ENCODE data around the gene SLC40A1. TPM values are rescaled to one million over a fixed set of nuclear protein-coding genes. Genes with fewer than 3 reads are reported as not detected.

SLC40A1 gene
- total RNA-seq, 2 donors from 2014 or later, result 43.6 to 183 TPM

DNA sequence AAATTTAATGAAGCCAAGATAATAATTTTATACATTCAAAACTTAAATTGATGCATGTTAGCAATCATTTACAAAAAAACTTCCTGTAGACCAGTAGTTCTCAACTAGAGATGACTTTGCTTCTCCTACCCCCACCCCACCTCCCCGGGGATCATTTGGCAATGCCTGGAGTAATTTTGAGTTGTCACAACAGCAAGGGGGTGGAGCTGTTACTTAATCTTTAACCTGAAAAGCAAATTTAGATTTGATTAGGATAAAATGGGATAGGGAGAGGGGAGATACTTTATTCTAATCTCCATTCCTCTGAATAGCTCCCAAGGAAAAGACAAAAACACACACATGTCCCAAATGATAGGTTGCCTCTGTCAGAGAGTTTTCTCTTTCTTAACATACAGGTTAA is 4.2 kb downstream of the SLC40A1 start:
- no peak overlapping the region for H3K9ac ChIP-seq (ENCODE audit: low read depth in 2 of 2, low read length in 2 of 2)
- H3K9me3 ChIP-seq, result no peaks in the 10 kb centered on the region
- no peak overlapping the region for H3K27ac ChIP-seq
- H3K4me3 ChIP-seq, result no peak overlapping the region
- no peaks in the 10 kb centered on the region for H3K36me3 ChIP-seq
- no peak for TF ChIP-seq CTCF (IDR thresholded peaks at IDR 0.05)
- peaks cover 5% of the 10 kb centered on the region for H3K4me1 ChIP-seq
- intact Hi-C loops (cut with DNase I), result no loop called here
- DNase-seq, result no peak
- no peaks in the 10 kb centered on the region for H3K27me3 ChIP-seq

DNA sequence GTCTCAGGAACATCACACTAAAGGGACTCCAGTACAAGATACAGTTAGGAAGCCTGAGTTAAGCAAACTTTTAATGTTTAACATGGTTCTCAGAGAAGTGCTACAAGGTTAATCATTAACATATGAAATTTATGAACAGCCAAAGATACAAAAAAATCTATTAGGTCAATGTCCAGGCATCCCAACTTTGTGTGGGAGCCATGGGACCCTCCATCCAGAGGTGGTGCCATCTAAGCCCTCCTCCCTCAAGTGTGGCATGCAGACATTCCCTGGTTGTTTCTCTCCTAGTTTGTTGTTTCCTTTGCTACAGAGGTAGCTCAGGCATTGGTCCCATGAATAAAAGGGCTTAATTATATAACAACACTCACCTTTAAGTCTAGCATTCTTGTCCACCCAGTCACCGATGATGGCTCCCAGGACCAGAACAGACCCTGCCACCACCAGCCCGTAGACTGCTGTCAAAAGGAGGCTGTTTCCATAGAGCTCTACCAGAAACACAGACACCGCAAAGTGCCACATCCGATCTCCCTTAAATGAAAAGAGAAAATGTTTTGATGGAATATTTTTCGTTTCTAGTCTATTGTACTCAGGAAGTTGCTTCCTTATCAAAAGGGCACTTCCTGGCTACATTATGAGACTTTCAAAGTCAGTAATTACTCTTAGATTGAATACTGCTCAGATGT is 5.7 kb downstream of the SLC40A1 start:
- Histone ChIP-seq H3K9ac (ENCODE audit: low read depth in 2 of 2, low read length in 2 of 2) (no peak overlapping the region), H3K9me3 (no peaks in the 10 kb centered on the region), H3K27me3 (no peaks in the 10 kb centered on the region), H3K4me1 (peaks cover 5% of the 10 kb centered on the region), H3K36me3 (no peaks in the 10 kb centered on the region), H3K27ac (peak overlapping the region; percentile 2), H3K4me3 (no peak overlapping the region)
- no peak for DNase-seq
- no peak for TF ChIP-seq CTCF (IDR thresholded peaks at IDR 0.05)
- intact Hi-C loops (cut with DNase I), result no loop called here

DNA sequence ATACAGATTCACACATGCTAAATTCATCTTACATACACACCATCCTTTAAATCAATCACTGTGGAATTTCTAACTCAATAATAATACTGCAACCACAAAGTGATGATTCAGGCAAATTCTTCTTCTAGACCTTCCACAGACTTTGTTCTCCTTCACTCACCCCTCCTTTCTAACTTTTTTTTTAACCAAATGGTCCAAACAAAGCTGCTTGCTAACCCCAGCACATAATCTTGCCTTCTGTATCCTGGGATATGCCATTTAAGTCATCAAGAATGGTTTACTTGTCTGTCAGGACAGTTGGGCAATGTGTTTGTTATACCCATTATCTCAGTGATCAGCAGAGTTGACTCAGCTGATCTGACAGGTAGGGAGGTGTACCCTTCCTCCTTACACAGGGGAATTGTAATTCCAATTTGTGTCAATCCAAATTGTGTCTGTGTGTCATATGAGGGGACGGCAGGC is 10.0 kb downstream of the SLC40A1 start:
- no peak for DNase-seq
- H3K27me3 ChIP-seq, result no peaks in the 10 kb centered on the region
- no peaks in the 10 kb centered on the region for H3K36me3 ChIP-seq
- no peak for TF ChIP-seq CTCF (IDR thresholded peaks at IDR 0.05)
- no peak overlapping the region for H3K9ac ChIP-seq (ENCODE audit: low read depth in 2 of 2, low read length in 2 of 2)
- intact Hi-C loops (cut with DNase I), result no loop called here
- no peaks in the 10 kb centered on the region for H3K4me1 ChIP-seq
- no peaks in the 10 kb centered on the region for H3K9me3 ChIP-seq
- no peak overlapping the region for H3K27ac ChIP-seq
- no peak overlapping the region for H3K4me3 ChIP-seq

GRCh38 chr2:189569295-189569910 is 11.2 kb downstream of the SLC40A1 start:
- TF ChIP-seq CTCF (IDR thresholded peaks at IDR 0.05), result no peak
- no peak overlapping the region for H3K9ac ChIP-seq (ENCODE audit: low read depth in 2 of 2, low read length in 2 of 2)
- intact Hi-C loops (cut with DNase I), result loop anchor here (10.0 kb wide), 1 partner anchor 105 kb away; no protein-coding TSS in a partner anchor
- no peaks in the 10 kb centered on the region for H3K9me3 ChIP-seq
- no peaks in the 10 kb centered on the region for H3K36me3 ChIP-seq
- H3K4me3 ChIP-seq, result no peak overlapping the region
- H3K27me3 ChIP-seq, result no peaks in the 10 kb centered on the region
- no peak overlapping the region for H3K27ac ChIP-seq
- DNase-seq, result no peak
- H3K4me1 ChIP-seq, result no peaks in the 10 kb centered on the region

DNA sequence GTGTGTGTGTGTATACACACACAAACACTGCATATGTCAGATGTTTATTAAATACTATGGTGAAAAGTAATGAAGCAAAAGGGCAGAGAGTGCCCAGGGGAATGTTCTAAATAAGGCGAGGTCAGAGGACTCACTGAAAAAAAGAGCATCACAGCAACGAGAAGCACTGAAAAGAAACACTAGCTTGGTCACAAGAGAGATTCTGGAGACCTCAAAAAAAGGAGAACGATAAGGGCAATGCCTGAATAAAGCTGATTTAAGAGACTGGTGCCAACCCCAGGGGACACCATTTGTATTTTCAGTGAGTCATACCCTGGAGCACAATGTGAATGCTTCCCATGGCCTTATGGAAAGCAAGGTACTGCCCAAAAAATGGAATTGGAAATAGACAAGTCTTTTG is 14.5 kb downstream of the SLC40A1 start:
- no peak overlapping the region for H3K4me3 ChIP-seq
- no peak overlapping the region for H3K27ac ChIP-seq
- intact Hi-C loops (cut with DNase I), result loop anchor here (10.0 kb wide), 1 partner anchor 101 kb away; no protein-coding TSS in a partner anchor
- no peaks in the 10 kb centered on the region for H3K4me1 ChIP-seq
- DNase-seq, result no peak
- no peak for TF ChIP-seq CTCF (IDR thresholded peaks at IDR 0.05)
- H3K27me3 ChIP-seq, result no peaks in the 10 kb centered on the region
- H3K9ac ChIP-seq (ENCODE audit: low read depth in 2 of 2, low read length in 2 of 2), result no peak overlapping the region
- no peaks in the 10 kb centered on the region for H3K36me3 ChIP-seq
- H3K9me3 ChIP-seq, result no peaks in the 10 kb centered on the region
